ENCODE data around the gene ASTL. TPM values are rescaled to one million over a fixed set of nuclear protein-coding genes. Genes with fewer than 3 reads are reported as not detected.

Gene ASTL
- total RNA-seq, 1 donor from 2014 or later, result not detected

DNA sequence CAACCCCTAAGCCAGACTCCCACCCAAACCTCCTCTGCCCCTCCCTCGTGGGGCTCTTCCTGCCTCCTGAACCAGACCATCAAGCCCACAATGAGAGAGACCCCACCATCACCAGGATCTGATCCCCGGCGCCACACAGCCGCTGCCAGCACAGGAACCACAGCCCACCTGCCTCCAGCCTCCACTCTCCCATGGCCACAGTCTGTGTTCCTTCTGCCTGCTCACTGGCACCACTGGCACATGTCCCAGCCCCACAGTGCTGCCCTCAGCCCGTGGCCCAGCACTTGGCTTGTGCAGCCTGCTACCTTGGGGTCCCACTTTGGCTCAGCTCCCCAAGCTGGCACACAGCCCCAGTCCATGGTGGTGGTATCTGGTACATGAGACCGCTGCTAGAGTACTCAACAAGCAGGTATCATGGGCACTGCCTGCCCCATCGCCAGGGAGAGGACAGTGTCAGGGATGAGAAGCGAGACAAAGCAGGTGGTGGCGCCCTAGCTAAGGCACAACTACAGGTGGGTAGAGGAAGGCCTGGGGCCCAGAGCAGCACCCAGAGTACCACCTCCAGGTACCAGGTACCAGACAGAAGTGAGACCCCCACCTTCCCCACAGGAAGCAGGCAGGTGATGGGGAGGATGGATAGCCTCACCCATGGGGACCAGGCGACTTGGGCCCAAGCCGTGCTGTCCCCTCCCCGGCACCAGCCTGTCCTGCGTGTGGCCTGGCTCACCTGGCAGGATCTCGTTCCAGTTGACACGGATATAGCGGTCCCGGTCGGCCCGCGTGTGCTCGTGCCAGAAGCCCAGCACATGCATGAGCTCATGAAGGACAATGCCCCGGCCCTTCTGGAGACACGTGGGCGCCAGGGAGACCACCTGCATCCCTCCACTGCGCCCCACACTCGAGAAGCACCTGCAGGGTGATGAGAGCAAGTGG is 6.2 kb downstream of the ASTL start:
- intact Hi-C loops (cut with micrococcal nuclease), result no loop called here

DNA sequence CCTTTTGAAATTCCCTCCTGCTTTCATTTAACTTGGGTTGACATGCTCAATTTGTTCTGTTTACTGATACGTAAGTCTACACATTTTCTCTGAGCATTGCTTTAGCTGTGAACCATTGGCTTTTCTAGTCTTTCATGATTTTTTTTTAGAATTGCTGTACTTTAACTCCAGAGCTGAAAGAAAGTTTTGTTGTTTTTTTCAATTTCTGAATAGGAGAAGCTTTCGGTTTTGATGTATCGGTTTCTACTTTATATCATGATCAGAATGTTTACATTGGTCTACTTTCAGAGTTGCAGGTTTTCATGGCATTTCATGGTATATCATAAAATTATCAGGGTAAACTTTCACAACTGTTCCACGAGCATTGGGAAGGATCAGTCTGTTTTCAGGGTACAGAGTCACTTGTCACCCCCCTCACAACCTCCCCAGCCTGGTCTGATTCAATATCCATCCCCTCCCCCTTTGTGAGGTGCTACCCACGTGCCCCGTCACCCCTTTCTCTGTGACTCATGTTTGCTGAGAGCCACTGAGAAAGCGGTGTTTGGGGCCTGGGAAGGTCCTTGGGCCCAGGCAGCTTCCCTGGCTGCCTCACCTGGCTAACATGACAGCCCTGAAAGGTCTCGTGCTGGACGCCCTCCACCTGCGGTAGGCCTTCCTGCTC is 7.0 kb downstream of the ASTL start:
- intact Hi-C loops (cut with micrococcal nuclease), result no loop called here

DNA sequence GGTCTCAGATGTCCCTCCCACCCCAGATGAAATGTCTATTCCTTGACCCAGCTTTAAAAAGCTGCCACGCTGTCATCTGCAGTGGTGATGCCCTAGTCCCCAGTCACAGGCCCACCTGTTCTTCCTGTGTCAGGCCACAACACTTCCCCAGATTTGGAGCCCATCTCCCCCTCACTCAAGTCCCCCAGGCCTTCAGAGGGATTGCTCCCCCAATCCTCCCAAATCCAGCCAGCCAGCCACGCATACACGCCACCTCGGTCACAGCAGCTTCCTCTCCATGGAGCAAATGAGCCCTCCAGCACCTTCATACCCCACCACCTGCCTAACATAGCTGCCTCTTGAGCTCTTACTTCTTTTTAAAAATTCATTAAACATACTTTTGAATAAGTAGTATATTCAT is 7.8 kb downstream of the ASTL start:
- intact Hi-C loops (cut with micrococcal nuclease), result no loop called here

DNA sequence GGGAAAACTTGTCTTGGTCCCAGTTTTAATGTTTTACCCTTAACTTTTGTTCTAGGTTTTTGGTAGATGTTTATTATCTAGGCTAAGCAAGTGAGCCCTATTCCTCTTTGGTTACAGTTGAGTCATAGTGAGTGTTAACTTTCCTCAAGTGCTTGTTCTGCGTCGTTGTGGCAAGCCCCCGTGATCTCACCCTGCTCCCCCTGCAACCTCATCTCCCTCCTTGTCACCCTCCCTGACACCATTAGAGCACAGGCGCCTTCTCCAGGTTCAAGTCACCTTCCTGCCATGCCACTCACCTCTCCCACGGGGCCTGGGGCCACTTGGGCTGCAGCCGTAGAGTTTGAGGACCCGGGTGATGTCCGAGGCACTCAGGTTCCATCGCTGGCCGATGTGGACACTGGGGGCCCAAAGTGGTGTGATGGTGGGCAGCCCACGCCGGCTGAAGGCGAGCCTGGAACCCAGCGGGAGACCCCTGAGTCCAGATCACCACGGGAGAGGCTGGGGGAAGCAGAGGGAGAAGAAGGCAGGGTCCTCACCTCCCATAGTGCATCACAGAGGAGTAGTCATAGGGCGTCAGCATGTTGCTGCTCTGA is 8.7 kb downstream of the ASTL start:
- intact Hi-C loops (cut with micrococcal nuclease), result no loop called here

- intact Hi-C loops (cut with micrococcal nuclease), result no loop called here
Measured at GRCh38 chr2:96128456-96128855, 9.8 kb downstream of the ASTL start.

DNA sequence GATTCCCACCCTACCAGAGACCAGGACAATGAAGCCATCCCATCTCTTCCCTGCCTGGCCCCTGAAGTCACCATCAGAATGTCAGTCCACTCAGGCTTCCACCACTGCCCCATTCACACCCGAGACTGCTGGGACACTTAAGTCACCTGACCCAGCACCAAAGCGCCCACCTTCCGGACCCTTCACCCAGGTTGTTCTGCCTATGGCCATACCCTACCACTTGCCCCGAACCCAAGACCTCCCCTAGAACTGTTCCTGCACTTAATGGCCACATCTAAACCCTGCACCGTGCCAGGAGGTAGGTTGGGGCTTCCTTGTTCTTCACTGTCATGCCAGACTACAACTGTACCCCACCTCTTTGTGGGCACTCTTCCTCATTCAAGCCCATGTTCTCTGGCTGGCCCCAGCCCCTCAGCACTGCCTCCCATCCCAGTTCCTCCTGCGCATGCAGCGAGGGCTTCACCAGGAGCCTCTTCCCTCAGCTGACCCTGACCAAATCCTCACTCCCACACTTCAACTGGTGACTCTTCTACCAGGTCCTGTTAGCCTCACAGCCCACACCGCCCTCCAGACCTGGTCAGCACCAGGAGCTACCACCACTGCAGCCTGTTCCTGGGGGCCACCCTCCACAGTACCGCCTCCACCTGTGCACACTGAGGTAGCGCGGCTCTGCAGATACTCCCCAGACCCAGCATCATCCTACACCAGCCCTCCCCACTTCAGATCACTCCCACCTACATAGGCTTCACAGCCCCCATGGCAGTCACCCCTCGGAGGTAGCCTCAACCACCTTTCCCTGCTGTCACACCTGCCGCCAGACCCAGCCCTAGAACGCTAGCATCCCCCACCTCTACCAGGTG is 13.7 kb downstream of the ASTL start:
- intact Hi-C loops (cut with micrococcal nuclease), result no loop called here

DNA sequence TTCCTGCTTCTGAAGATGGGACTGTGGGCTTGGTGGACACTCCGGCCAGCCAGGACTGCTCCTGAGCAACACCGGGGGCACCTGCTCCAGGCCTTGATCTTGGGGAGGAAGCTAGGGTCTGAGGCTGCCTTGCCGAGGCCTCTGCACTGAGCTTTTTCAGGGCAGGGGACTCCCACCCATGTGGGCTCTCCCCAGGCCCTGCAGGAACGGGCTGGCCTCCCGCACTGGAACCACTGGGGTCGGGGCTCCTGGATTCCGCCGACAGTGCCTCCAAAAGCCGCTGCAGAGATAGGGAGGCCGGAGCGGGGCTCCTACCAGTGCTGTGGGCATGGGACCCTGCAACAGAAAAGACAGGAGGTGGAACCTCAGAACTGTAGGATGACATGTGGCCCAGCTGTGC is 14.4 kb downstream of the ASTL start:
- intact Hi-C loops (cut with micrococcal nuclease), result no loop called here

GRCh38 chr2:96123290-96123689 is 15.0 kb downstream of the ASTL start:
- intact Hi-C loops (cut with micrococcal nuclease), result no loop called here

DNA sequence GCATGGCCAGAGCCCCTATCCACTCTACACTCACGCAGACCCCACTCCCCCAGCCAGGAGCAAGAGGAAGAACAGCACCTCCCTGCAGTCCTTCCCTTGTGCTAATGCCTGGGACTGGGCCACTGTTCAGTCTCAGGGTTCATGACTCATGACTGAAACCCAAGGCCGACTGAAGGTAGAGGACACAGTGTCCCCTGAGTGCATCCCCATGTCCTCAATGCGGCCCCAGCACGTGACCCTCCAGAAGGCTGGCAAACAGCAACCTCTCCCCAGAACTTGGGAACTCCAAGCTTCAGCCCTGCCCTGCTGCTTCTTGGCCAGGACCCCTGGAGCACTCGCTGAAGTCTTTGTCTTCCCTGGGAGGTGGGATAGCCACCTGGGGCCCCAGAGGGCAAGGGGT is 15.9 kb downstream of the ASTL start:
- intact Hi-C loops (cut with micrococcal nuclease), result no loop called here

GRCh38 chr2:96121414-96121813 is 16.9 kb downstream of the ASTL start:
- intact Hi-C loops (cut with micrococcal nuclease), result no loop called here

GRCh38 chr2:96120991-96121390 is 17.3 kb downstream of the ASTL start:
- intact Hi-C loops (cut with micrococcal nuclease), result no loop called here

GRCh38 chr2:96120091-96120720 is 18.1 kb downstream of the ASTL start:
- intact Hi-C loops (cut with micrococcal nuclease), result no loop called here

DNA sequence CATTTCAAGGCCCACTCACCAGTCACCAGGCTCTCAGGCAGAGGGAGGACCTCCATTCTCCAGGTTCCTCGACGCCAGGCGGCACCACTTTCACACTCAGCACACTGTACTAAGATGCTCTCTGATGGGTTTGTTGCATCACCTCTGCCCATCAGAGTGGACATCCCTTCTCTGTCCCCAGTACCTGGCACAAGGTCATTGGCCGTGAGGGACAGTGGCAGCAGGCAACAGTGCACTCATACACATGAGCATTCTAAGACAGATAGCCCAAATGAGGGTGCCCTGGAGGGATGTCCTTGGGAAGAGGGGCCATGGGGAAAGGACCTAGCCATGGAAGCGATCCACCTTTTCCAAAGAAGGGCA is 18.9 kb downstream of the ASTL start:
- intact Hi-C loops (cut with micrococcal nuclease), result loop anchor here (10.0 kb wide), 1 partner anchor 95 kb away; no protein-coding TSS in a partner anchor

- intact Hi-C loops (cut with micrococcal nuclease), result loop anchor here (10.0 kb wide), 1 partner anchor 94 kb away; no protein-coding TSS in a partner anchor
Measured at GRCh38 chr2:96118698-96119388, 19.5 kb downstream of the ASTL start.

DNA sequence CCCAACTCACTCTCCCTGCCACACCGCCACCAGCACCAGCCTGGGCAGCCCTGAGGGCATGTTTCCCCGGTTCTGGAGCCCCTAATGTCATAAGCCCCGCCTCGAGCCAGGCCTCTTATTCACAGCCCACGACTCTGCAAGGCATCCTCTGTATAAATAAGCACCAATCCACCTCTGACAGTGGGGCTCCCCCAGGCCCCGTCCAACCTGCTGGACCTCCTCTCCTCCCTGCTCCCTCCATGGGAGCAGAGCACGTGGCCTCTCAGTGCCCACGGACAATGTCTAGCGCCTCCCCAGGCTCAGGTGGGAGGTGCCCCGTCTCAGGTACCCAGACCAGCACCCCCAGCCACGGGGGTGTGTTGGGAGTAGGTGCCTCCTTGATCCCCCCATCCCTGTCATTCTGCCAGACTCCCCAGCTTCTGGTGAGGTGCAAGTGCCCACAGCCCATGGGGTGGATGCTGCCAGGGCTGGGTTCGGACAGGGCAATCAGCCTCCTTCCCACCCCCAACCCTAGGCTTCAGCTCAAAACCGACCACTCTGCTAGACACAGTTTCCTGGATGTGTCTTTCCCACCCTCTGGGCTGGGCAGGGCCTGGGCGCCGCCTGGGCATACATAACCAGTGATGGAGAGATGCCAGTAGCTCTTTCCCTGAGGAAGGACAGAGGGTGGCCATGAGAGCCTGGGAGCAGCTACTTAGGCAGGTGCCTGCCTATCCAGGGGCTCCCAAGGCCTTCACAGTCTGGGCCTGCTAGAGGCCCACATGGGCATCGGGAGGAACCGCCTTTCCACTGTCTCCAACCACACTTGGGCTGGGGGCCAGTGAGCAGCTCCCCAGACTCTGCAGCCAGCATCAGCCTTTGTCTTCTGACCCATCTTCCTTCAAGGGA is 20.4 kb downstream of the ASTL start:
- intact Hi-C loops (cut with micrococcal nuclease), result loop anchor here (1.0 to 10.0 kb wide), 2 partner anchors 28 to 93 kb away; no protein-coding TSS in a partner anchor

DNA sequence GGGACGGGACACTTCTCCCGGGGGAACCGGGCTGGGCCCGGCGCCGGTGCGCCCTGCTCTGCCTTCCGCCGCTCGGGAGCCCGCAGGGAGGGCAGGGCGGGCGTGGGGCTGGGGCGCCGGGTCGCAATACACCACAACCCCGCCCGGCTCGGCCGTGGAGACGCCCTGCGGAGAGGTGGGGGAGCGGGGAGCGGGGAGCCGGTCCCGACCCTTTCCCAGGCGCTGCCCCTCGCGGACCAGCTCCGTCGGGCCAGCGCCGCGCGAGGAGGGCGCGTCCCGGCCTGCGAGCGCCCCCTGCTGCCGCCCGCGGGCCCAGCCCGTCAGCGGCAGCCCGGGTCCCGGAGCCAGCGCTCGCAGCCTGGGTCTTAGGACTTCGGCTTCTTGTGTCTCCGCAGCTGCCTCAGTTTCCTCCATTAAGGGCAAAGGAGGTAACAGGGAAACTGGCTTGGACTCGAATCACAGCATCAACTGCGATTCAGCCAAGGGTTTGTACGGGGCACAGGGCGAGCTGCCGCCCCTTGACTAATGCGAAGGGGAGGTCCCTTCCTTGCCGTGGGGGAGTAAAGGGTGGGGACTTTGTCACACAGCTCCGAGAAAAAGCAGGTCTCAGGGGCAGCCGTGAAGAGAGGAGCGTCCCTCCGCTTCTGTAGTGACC is 21.3 kb downstream of the ASTL start:
- intact Hi-C loops (cut with micrococcal nuclease), result loop anchor here (1.0 to 10.0 kb wide), 2 partner anchors 29 to 92 kb away; no protein-coding TSS in a partner anchor

DNA sequence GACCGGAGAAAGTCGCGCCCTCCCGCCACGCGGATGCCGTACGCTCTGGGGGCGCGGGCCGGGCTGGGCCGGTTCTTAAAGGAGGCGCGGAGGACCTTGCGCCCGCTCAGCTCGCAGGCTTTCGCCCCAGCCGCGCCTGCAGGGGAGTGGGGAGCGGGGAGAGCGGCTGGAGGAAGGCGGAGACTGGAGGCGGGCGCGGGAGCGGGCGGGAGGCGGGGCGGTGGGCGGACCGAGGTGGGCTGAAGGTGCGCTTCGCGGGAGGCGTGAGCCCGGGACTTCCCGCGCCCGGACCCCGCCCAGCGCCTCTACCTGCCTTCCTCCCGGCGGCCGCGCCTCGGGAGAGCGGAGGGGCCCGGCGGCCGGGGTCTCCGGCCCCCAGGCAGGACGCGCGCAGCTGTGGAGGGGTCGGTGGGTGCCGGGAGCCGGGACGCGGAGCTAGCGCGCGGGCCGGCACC is 21.9 kb downstream of the ASTL start, which contains the start of gene ADRA2B:
TSS of gene ADRA2B (minus strand) at position 148 of the 455 bp plus-strand sequence. CDS start 422 bp downstream, outside the sequence.
- intact Hi-C loops (cut with micrococcal nuclease), result loop anchor here (10.0 kb wide), 1 partner anchor 92 kb away; no protein-coding TSS in a partner anchor

Data from T-helper 2 cell treated with Interferon-gamma antibody and Interleukin-4, amounts not matched to agents 100 ng/mL and 5 ng/mL, for 36 hours (primary cell).